ENCODE data around the gene OVCA2.

Gene OVCA2

DNA sequence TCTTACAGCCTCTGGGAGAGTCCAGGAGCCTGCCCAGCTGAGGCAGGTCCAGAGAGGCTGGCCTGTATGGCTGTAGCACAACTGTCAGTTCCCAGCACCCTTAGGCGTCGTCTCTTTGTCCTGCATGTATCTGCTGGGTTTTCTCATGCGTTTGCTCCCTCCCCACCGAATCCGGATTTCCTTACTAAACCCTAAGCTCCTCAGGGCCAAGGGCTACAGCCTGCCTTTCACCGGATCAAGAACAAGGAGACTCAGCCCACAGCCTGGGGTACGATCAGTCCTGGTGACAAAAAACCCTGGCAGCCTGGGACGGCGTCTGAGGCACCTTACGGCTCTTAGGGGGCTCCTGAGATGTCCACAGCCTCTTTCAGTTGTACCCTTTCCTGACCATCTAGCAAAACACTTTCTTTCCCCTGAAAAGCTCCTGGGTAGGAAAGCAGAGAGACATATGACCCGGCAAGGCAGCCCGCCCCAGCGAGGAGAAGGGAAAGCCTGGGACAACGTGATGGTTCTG lies 25.3 kb downstream of the OVCA2 start:
- DNase-seq, result no peak

DNA sequence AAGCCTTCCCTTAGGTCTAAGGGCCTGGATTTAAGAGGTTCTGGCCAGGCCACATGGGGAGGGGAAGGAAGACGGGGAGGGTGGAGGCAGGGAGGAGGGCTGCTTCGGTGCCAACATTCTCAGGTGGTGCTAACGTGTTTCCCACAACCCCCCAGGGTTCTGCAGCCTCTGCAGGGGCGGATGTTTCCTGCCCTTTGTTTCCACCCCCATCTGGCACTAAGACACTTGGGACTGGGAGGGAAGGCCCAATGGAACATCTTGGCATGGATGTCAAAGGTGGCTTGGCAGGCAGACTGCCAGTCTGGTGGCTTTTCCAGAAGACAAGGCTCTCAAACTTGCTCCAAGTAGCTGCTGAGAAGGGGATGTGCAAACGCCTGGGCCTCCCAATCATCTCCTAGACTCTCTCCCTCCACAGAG lies 25.8 kb downstream of the OVCA2 start:
- DNase-seq, result no peak

DNA sequence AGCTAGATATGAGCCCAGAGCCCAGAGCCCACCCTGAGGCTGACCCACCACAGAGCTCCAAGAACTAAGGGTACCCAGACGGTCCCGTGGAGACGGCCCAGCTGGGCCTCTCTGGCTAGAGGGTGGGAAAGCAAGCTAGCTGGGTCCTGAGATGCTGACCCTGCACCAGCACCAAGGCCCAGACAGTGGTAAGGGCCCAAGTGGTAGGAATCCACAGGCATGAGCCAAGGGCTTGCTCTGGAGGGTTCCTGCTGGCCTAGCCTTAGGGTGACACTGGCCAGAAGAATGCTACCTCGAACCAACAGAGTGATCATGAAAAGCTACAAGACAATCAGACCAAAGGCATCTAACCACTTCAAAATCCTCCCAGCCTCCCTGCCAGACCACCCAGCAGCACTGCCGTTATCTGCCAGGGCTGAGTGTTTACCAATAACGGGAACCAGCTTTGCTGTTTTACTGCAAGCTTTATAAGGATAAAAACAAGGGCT lies 26.3 kb downstream of the OVCA2 start:
- no peak for DNase-seq

DNA sequence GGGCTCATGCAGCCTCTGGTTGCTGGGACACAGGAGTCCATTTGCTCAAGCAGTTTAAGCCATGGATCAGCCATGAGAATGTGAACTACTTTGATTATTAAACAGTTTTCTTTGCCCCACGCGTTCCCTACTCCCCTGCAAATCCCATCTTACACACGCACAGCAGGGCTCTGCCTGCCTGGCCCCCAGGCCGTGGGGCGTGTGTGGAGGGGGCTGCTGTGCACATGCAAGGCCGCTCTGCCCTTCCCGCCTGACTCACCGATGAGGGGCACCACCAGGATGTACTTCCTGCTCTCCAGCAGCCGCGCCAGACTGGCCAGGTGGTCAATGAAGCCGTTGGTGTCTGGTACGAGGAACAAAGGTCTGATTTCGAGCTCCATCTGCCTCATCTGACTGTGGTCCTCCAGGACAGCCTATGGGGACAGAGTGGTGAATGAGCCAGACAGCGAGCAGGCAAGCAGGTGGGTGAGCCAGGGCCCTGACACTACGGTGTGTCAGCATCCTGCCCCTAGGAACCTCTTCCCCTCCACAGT lies 26.8 kb downstream of the OVCA2 start:
- no peak for DNase-seq

DNA sequence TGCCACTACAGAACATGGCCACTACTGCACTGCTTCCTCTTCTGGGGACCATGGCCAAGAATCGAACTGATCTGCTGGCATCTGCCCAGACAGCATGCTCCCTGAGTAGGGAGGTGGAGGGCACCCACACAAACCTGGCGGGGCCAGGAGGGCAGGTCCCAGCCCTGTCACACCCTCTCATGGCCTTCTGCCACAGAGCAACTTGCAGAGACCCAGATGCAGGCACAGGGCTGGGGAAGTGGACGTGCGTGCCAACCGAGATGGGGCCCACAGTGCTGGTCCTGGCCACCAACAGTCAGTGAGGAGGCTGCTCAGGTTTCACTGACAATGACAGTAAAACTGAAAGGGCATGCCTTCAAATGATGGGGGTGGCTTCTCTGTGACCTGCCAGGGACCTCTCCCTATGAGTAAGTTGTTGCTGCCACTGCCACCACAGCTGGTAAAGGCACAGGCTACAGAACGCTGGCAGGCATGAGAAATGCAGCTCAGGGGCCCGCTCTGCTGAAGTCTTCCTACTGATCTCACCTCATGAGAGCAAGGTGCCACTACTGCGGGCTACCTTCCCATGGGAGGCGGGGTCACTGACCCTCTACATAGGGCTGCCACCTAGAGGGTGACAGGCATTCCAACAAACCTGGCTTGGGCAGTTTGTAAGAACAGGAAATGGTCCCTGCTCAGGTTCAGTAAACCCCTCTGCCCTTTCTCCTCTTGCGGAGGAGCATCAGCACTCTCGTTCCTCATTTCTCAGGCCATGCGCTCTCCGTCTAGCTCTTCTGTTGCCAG lies 28.6 kb downstream of the OVCA2 start:
- DNase-seq, result no peak

DNA sequence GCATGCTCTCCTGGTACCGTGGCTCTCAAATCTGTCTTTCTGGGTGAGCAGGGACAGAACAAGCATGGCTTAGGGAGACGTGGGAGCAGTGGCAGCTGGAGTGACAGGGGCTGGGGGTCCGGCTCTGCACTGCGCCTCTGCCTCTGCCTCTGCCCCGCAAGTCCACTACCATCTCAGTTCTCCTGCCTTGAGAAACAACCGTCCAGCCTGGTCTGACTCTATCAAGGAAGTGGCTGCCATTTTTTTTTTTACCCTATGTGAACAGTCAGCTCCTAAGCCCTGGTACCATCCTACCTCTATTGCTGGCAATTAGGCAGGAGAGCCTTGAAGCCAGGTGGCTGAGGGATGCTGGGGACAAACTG lies 29.2 kb downstream of the OVCA2 start:
- no peak for DNase-seq

DNA sequence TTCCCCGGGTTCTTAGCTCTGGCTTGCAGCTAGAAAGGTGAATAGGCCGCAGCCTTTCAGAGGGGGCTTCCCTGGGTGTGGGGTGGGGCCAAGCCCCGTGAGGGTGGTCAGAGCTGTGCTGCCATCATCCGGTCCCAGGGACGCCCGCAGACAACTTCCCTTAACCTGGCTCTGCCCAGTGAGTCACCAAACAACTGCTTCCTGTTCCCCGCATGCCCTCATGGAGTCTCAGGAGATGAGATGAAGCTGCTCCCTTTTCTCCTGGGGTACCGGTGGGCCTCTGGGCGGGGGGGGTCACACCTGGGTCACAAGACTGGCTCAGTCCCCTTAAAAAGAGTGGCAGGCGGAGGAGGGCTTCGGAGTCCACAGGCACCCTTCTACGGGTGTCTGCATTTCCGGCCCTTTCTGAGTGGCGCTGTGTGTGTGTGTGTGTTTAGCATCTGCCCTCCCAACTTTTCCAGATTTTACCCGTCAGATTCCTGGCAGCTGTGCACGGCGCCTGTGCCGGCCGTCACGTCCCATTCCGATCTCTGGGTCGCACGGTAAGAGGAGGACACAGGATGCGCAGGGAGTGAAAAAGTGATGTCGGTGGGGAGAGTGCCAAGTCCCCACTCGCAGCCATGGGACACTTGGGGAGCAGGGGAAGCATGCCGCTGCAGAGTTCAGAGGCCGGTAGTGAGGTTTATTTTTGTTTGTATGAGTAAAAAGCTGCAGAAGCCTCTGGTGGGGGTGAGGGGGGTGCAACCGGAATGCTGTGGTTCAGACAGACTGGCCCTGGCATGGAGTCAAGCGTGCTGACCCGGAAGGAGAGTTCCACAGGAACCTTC lies 29.8 kb downstream of the OVCA2 start:
- DNase-seq, result no peak

DNA sequence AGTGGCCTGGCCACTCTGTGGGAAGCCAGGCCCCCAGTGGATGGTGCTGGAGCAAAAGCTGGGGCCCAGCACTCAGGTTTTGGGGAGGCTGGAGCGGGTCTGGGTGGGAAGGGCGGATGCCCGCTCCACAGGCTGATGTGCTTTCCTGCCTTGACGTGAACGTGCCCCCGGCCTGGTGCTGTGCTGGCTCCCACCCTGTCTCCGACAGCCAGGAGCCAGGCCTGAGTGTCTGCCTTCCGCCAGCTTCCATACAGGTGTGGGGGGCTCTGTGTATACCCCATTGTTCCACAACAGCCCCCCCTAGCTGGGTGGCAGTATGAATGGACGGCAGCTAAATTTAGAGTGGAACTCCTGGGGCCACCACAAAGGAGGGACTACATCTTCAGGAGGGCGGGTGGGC lies 33.1 kb downstream of the OVCA2 start:
- no peak for DNase-seq

DNA sequence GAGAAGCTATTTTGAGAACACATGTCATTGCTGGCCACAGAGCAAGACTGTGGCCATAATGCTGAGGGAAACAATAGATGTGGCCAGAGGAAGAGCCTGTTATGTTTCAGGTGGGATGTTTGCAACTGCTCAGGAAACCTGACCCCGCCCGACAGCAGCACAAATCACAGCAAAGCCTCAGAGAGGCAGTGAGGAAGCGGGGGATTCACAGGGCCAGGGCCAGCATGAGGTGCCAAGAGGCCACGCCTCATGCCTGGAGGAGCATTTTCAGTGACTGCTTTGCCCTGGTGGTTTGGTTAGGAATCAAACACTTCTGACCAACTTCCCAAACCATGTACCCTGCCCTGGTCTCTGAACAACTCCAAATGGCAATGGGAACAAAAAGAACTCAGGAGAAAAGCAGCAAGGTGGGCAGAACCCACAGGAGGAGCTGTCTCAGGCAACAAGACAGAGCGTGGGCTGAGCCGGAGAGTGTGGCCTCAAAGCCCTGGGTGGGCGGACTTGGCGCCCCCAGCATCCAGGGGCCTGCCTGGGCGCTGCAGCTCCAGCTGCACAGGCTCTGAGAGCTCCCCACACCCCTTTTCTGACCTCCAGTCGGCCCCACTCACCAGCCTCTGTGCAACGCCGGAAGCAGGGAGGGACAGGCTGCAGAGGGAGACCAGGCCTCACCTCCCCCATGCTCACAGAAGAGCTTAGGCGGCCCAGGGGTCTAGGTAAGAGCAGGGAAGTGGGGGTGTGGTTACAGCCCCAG lies 33.7 kb downstream of the OVCA2 start:
- DNase-seq, result no peak

DNA sequence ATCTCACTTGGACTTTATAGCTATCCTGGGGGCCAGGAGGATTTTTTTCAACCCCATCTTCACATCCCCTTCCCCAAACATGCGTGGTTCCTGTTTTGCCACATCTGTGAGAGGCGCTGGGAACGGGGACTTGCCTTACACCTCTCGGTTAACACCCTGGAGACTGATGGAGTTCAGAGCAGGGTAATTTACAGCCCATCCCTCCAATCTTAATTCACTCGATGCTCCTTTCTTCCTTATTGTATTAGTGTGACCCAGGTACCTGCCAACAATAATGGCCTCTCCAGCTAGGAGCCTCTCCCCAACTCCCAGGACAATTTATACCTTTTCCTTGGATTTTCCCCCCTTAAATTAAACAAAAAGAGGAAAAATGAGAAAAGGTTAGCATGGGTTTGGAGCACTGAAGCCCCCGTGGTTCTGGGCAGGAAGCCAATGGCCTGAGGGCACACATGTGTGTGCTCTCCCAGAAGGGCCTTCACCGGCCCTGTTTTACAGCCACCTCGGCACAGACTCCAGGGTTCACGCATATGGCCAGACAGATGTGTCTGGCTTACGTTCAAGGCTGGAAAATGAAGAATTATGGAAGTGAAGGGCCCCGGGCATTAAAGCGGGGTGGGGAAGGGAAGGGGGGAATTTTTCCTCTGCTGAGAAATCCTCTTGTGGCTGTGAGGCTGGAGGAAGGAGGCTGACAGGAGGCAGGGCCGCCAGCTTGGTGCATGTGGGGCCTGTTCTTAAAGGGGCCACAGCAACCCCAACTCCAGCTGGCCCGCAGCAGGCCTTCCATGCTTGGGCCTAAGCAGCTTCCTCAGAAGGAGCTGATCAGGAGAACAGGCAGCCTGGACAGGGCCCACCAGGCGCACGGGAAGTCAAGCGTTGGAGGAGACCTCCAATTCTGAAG lies 34.5 kb downstream of the OVCA2 start:
- DNase-seq, result no peak

DNA sequence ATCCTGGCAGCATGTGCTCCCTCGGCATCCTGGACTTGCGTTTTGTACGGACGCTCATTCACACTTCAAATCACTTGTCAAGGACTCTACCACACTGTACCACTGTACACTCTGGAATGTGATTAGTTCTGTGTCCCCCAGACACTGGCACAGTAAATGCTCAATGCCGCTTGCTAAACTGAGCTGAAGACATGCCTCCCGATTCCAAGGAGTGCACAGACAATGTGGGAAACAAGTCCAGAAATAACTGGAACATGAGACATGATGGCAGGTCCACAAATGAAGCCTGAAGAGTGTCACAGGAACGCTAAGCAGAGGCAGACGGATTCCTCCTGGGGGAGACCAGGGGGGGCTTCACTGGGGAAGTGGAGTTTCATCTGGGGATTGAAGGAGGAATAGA lies 35.2 kb downstream of the OVCA2 start:
- DNase-seq, result no peak

DNA sequence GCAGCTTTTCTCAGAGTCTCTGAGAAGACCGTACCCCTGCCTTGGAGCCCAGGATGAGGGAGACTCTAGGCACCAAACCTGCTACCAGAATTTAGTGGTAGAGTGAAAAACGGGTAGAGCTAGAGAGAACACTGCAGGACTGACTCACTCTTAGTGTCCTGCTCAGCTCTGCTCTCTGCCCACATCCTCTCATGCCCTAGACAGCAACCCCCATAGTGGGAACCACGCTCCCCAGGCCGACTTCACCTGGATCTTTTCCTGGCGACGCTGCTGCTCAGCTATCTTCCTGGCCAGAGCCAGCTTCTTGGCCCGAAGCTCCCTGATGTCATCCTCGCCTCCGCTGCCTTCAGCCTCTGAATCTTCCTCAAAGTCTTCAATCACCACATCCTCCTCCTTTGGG lies 39.7 kb downstream of the OVCA2 start:
- DNase-seq, result no peak

DNA sequence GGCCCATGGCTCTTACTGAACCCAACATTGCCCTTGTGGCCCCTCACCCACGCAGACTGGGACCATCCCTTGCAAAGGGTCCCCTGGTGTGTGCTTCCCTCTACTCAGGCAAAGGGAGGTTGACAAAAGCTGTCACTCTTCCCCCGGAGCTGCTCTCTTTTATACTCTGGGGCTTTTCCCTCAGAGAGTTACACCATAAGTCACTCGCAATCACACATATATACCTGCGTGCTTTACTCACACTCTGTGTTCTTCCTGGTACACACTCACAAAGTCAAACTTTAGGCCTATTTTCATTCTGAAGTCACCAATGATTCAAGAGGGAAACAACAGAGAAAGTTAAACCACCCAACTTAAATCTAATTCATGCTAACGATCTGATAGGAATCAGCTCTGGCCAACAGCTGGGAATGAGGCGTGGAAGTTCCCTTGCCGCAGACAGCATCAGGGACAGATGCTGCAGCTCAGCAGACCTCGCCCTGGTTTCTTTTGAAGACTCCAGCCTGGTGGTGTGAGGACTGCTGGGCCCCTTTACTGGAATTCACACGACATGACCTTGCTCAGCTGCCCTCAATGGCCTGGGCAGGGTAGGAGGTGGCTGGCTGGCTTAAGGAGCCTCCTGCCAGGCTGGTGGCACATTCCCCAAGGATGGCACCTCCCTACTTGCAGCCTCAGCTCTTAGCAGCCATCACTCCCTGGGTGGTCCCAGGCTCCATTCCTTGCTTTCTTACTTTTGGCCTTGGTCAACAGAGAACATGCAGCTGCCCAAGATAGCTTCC lies 40.4 kb downstream of the OVCA2 start:
- no peak for DNase-seq

DNA sequence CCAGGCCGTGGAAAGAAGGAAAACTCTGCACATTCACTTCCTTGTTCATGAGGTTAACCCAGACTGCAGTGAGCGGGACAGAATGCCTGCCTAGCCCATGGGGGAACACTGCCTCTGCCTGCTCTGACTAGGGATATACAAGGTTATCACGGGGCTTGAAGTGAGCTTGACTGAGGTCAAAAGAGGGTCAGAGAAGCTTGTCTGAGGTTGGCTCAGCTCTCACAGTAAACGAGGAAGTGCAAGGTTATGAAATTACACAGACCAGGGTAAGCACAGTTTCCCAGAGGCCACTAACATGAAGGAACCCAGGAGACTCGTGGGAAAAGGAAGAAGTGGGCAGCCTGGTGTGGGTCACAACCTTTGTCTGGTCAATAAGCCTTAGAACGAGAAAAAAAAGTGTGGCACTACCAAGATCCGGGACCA lies 41.8 kb downstream of the OVCA2 start:
- no peak for DNase-seq

DNA sequence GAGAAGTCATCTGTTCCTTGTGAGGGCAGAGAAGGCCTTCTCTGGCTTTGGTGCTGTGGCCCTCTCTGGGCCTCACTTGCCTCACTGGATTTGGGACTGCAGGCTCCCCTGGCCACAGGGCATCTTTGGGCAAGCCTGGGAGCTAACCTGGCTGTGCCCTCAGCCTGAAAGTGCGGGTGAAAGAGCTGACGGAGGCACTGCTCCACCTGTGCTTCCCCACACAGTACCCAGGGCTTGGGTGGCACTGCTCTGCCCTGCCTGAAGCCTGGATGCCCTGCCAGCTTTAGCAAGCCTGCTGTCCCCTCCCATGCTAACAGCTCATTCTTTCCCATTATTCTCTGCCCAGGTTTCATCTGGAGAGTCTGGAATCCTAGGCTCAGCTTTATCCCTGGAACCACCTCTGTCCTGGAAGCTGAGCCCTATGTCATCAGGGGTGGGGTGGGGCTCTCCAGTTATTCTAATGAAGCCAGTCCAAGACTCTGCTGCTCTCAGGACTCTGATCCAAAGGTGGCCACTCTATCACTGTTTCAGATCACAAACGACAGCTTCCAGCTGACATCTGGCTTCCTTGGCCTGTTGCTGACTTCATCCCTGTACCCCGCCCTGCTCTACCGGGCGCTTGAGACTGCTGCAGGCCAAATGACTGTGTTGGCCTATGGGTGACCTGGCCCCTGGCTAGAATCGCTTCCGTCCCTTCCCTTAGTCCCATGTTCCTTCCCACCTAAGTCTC lies 42.4 kb downstream of the OVCA2 start:
- DNase-seq, result no peak

DNA sequence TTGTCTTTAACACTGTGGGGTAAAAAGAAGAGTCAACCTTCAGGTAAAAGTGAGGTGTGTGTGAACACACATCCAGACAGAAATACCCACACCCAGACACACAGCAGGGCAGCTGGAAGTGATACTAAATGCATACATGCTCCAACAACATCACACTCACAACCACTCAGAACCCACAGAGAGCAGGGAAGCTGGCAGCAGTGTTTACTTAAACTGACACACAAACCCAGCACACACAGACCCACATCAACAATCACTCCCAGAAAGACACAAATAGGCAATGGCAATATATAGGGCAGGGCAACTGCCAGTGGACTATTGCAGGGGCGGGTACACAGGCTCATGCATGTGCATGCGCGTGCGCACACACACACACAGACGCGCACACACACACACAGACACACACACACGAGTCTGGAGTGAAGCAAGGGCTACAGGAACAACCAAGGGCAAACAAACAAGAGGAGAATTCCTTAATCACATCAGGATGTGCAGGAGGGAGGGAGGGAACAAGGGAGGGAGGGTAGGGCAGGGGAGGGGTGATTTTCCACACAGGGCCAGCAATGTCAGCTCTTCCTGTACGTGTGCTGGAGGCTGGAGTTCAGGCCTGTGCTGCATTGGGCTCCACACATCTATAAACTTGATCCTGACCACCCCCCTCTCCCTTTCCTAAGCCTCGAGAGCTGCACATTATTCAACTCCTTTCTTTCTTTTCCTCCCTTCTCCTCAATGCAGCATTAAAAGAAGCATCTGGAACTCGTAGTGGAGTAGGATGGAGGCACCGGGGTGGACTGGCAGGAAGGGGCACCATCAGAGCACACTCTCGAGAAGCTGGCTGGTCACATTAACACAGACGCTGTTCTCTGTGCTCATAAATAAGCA lies 43.2 kb downstream of the OVCA2 start:
- no peak for DNase-seq

DNA sequence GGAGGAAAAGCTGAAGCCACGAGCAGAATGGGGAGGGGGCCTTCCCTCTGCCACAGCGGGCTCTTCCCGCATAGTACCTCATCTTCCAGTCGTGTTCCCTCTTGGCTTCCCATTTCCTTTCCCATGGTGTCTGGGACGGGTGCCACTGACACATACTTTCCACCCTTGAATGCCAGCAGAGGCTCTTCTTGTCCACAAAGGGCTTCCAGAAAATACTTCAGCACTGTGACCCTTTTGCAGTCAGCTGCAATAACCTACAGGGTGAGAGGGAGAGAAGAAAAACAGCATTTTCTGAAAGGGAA lies 43.8 kb downstream of the OVCA2 start:
- DNase-seq, result no peak

DNA sequence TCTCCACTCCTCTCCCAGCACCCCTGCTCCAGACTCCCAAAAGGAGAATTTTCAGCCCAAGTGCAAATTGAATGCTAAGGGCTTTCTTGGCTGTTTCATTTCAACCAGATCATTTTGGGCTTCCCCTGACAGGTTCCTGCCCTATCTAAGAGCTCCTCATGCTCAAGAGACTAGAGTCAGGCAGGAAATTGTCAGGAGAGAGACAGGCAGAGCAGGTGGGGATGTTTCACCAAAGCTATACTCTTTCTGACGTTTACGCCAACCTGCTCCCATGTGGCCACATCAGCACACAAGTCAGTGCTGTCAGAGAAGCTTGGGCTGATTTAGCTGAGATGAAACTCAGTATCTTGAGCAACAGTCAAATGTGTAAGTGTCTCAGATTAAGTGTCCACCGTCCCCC lies 44.5 kb downstream of the OVCA2 start:
- no peak for DNase-seq

DNA sequence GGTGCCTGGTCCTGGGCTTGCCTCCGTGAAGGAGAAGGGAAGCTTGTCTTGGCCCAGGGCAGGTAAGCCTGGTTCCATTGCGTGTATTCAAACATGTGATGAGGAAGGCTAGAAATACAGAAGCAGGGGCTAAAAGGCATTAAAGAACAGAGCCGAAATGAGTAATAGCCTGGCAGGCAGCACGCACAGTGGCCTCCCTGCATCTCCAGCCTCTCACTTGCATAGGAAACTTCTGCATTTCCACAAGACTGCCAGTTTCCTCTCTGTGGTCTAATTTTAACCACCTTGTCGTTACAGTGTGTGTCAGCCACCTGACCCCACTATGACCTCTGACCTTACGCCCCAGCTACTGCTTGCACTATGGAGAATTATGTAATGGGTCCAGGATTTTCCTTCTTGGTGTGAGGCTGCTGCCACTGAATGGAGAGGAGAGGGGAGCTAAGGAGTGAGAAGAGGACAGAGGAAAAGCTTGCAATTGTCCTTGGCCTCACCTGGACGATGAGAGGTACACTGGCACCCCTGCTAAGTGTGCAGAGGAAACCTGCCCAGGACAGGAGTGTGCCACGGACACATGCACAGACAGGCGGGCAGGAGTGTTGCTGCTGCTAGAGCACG lies 45.9 kb downstream of the OVCA2 start:
- DNase-seq, result peak; percentile 17
